Upper lobe of left lung (tissue), 4 donors: ENCODE results near the gene SLC29A3.

Source experiments
- EP300 ChIP-seq, 4 donors: sonication (generic); formaldehyde crosslinking; IDR thresholded peaks; one replicate each; pipeline ENCODE4 v1.5.1; 2017; ENCODE audit warnings: antibody characterized with exemption in 4 of 4, control low read depth in 2 of 4
- POLR2A ChIP-seq, 4 donors: fragments of 450-650 bp; IDR thresholded peaks; one replicate each; pipeline ENCODE4 v1.5.1; 2016 to 2017; ENCODE audit warnings: antibody characterized with exemption in 4 of 4, mild to moderate bottlenecking in 2 of 4
- POLR2AphosphoS5 ChIP-seq, 2 donors: sonication (generic); formaldehyde crosslinking; IDR thresholded peaks; one replicate each; pipeline ENCODE4 v1.5.1; 2017; ENCODE audit warnings: antibody characterized with exemption in 2 of 2
- TF ChIP-seq, protein P1 (sequence below), 6 experiments: fragments of 450-650 bp in 4 of 6; fragments of 200-600 bp in 2 of 6; sonication (generic) in 2 of 6; IDR thresholded peaks; one replicate each; pipeline ENCODE4 v1.5.1; 2016 to 2019; ENCODE audit warnings: antibody characterized with exemption in 6 of 6

- TF ChIP-seq, protein P1, sequence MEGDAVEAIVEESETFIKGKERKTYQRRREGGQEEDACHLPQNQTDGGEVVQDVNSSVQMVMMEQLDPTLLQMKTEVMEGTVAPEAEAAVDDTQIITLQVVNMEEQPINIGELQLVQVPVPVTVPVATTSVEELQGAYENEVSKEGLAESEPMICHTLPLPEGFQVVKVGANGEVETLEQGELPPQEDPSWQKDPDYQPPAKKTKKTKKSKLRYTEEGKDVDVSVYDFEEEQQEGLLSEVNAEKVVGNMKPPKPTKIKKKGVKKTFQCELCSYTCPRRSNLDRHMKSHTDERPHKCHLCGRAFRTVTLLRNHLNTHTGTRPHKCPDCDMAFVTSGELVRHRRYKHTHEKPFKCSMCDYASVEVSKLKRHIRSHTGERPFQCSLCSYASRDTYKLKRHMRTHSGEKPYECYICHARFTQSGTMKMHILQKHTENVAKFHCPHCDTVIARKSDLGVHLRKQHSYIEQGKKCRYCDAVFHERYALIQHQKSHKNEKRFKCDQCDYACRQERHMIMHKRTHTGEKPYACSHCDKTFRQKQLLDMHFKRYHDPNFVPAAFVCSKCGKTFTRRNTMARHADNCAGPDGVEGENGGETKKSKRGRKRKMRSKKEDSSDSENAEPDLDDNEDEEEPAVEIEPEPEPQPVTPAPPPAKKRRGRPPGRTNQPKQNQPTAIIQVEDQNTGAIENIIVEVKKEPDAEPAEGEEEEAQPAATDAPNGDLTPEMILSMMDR (IDR thresholded peaks at IDR 0.05): no peak
- TF ChIP-seq EP300 (IDR thresholded peaks at IDR 0.05) (no peak), POLR2A (IDR thresholded peaks at IDR 0.05) (no peak), POLR2AphosphoS5 (IDR thresholded peaks at IDR 0.05) (no peak)
These were observed 11.8 kb downstream of the SLC29A3 start for GRCh38 chr10:71330789-71331404.
